MM.1S (cell line): ENCODE measurements around the gene SRP19.

Experiments used
- CTCF ChIP-seq: fragments of 300-600 bp; sonication (generic); IDR thresholded peaks from 2 replicates; pipeline ENCODE4 v1.5.1; 2016; ENCODE audit warnings: antibody characterized with exemption, low read length, mixed read lengths
- EZH2 ChIP-seq: fragments of 300-600 bp; sonication (generic); optimal IDR thresholded peaks from 2 replicates; pipeline ENCODE3; 2017; ENCODE audit warnings: low read depth, mild to moderate bottlenecking, antibody characterized with exemption, low read length, mixed read lengths
- EZH2phosphoT487 ChIP-seq: fragments of 300-600 bp; sonication (generic); IDR thresholded peaks from 2 replicates; pipeline ENCODE4 v1.6.1; 2018; ENCODE audit warnings: antibody characterized with exemption, low read length

- TF ChIP-seq CTCF (no peak), EZH2phosphoT487 (no peak), EZH2 (no peak)
These were observed 16.6 kb upstream of the SRP19 start for GRCh38 chr5:112844489-112844888.
